Rectal smooth muscle tissue (tissue), 1 donor: ENCODE data around the gene NAE1.
"Not testable (repeated sequence)": the region's sequence is repeated elsewhere in the genome, so short reads cannot be mapped to it uniquely, and the experiment has no call there.

Experiments used
- H3K27ac ChIP-seq: one replicate; pipeline ENCODE4 v1.7.0; 2013; ENCODE audit warnings: low read depth, low read length, inconsistent platforms
- H3K27me3 ChIP-seq: one replicate; pipeline ENCODE4 v1.7.0; 2013; ENCODE audit warnings: low read length; ENCODE audit not compliant: control insufficient read depth, insufficient read depth
- H3K36me3 ChIP-seq: one replicate; pipeline ENCODE4 v1.7.0; 2013; ENCODE audit warnings: low read length; ENCODE audit not compliant: control insufficient read depth, insufficient read depth
- H3K4me1 ChIP-seq: one replicate; pipeline ENCODE4 v1.7.0; 2013; ENCODE audit warnings: low read length; ENCODE audit not compliant: control insufficient read depth, insufficient read depth
- H3K4me3 ChIP-seq: one replicate; pipeline ENCODE4 v1.7.0; 2013; ENCODE audit warnings: low read length
- H3K9ac ChIP-seq: one replicate; pipeline ENCODE4 v1.7.0; 2013; ENCODE audit warnings: low read length

The NAE1 gene

GRCh38 chr16:66832190-66832589 is 1.4 kb upstream of the NAE1 start:
- Histone ChIP-seq H3K4me1 (peaks cover 10% of the 10 kb centered on the region), H3K4me3 (no peak overlapping the region), H3K9ac (no peak overlapping the region), H3K27me3 (no peaks in the 10 kb centered on the region), H3K27ac (no peak overlapping the region), H3K36me3 (no peaks in the 10 kb centered on the region)

GRCh38 chr16:66824006-66824405 is 6.8 kb downstream of the NAE1 start:
- Histone ChIP-seq H3K27ac (no peak overlapping the region), H3K4me1 (no peaks in the 10 kb centered on the region), H3K9ac (no peak overlapping the region), H3K4me3 (no peak overlapping the region), H3K27me3 (no peaks in the 10 kb centered on the region), H3K36me3 (peaks cover 9% of the 10 kb centered on the region)

DNA sequence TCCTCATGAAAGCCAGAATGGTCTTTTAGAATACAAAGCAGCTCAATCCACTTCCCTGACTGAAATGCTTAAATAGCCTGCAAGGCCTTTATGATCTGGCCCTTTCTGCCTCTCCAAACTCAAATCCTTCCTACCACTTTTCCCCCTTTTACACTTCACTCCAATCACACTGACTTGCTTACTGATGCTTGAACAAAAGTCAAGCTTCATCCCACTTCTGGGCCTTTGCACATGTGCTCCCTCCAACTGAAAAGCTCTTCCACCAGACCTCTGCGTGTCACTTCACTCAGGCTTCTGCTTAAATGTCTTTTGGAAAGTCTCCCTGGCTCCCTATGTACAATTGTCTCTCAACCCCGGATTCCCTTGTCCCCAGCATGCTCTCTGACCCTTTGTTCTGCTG is 16.0 kb downstream of the NAE1 start:
- H3K9ac ChIP-seq, result no peak overlapping the region
- H3K4me1 ChIP-seq, result no peaks in the 10 kb centered on the region
- H3K36me3 ChIP-seq, result peaks cover 18% of the 10 kb centered on the region
- no peak overlapping the region for H3K4me3 ChIP-seq
- no peak overlapping the region for H3K27ac ChIP-seq
- no peaks in the 10 kb centered on the region for H3K27me3 ChIP-seq

- Histone ChIP-seq H3K4me1 (no peaks in the 10 kb centered on the region), H3K4me3 (no peak overlapping the region), H3K9ac (no peak overlapping the region), H3K36me3 (peaks cover 10% of the 10 kb centered on the region), H3K27ac (no peak overlapping the region), H3K27me3 (no peaks in the 10 kb centered on the region)
These were observed 19.7 kb downstream of the NAE1 start for GRCh38 chr16:66811043-66811442.

DNA sequence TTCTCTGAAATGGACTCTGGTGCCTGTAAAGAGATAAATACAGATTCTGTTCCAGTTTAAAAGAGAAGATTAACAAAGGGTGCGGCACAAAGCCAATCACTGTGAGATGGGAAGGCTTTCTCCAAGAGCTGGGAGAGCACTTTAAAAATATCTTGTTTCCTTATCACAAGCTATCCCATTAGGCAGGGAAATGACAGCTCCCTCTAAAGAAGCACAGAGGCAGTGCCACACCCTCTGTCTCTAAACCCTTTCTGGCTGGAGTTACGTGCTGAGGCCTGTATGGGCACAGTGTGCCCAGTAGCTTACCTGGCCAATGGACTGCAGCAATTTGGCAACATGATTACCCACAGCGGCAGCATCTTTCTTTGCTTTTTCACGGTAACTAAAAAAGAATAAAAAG is 20.4 kb downstream of the NAE1 start:
- no peaks in the 10 kb centered on the region for H3K27me3 ChIP-seq
- H3K9ac ChIP-seq, result no peak overlapping the region
- H3K4me1 ChIP-seq, result no peaks in the 10 kb centered on the region
- peaks cover 12% of the 10 kb centered on the region for H3K36me3 ChIP-seq
- no peak overlapping the region for H3K4me3 ChIP-seq
- H3K27ac ChIP-seq, result no peak overlapping the region

DNA sequence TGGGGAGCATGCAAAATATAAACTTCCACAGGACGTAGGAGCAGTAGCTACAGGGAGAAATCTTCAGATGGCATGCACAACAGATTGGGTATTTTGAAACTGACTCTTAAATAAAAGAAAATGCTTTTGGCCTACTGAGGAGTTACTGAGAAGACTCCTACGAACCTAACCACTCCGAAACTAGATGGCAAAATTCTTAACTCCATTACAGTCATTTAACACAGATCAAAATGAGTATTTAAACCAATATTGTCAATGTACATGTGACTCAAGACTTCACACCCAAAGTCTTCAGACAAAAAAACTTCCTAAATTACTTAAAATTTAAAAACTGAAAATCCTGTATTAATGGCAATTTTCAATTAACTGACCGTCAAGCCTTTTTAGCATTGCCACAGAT is 21.0 kb downstream of the NAE1 start:
- Histone ChIP-seq H3K27ac (no peak overlapping the region), H3K4me3 (no peak overlapping the region), H3K4me1 (no peaks in the 10 kb centered on the region), H3K36me3 (peaks cover 16% of the 10 kb centered on the region), H3K9ac (no peak overlapping the region), H3K27me3 (no peaks in the 10 kb centered on the region)

DNA sequence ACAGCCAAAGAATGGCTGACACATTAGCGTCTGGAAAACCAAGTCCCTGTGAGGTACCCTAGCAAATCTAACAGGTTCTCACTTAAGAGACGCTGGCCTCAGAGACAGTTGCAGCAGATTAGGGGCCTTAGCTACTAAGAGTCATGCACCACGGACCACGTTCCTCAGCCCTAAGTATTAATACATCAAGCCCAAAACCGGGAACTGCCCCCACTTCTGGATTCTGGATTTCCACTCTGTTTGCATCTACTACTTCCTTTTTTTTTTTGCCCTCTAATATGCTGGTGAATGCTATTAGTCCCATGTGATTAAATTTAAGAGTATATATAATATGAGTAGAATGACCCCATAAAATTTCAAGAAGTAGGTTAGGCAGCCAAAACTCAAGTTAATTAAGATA is 28.6 kb downstream of the NAE1 start:
- Histone ChIP-seq H3K4me1 (no peaks in the 10 kb centered on the region), H3K4me3 (no peak overlapping the region), H3K9ac (no peak overlapping the region), H3K36me3 (peaks cover 15% of the 10 kb centered on the region), H3K27me3 (no peaks in the 10 kb centered on the region), H3K27ac (no peak overlapping the region)

DNA sequence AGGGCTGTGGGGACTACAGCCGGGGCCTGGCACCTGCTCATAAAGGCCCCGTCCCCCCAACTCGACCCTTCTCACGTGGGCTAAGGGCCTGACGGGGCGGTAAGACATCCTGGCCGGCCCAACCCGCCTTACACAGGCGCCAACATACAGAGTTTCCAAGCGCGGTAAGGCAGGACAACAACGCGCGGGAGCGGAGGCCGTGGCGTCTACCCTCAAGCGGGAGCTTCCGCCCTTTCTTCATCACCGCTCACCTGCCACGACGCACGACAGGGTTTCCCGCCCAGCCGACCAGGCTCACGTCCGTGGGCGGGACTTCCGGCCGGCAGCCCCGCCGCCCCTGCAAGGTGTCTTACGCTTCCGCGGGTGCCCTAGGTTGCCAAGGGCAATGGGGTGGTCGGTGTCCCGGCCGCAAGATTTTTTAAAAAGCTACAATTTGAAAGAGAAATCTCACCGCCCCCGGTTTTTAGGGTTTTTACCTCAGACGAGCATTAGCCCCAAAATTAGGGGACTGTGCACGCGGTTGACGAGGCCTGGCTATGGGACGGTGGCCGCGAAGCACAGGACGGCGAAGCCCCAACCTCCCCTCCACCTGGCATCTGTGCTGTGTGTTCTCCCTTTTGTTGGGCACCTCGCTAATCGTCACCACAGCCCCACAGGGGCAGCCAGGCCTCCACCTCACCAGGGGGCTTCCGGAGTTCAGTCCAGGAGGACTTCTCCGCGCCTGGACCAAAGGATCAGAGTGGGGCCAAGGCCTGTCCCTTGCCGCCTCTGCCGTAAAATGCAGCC is 29.3 kb downstream of the NAE1 start, which contains the start of gene TERB1:
Gene TERB1 (minus strand): TSS at position 265 of the 786 bp plus-strand sequence. CDS start 4,786 bp downstream, outside the sequence.
- H3K27me3 ChIP-seq, result no peaks in the 10 kb centered on the region
- H3K27ac ChIP-seq, result no peak within 1 kb of the TSS
- H3K4me3 ChIP-seq, result no peak within 1 kb of the TSS
- no peak within 1 kb of the TSS for H3K9ac ChIP-seq
- H3K36me3 ChIP-seq, result peaks cover 15% of the 10 kb centered on the region
- H3K4me1 ChIP-seq, result no peaks in the 10 kb centered on the region

DNA sequence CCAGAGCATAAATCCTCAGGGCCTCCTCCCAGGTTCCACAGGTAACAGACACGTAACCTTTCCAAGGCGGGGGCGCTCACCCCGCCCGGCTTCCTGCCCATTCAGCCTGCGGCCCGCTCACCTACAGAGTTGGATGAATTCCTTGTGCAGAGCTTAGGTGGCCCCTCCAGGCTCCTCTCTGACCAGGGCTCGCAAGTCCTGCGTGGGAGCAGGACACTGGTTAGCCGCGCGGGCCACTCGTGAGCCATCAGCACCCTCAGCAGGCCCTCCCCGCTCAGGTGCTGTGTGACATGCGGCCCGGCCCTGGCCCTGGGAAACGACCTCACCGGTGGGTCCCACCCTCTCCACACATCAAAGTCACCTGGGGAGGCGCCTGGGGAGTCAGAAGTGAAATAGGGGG is 29.9 kb downstream of the NAE1 start:
- no peaks in the 10 kb centered on the region for H3K4me1 ChIP-seq
- no peak overlapping the region for H3K4me3 ChIP-seq
- peaks cover 15% of the 10 kb centered on the region for H3K36me3 ChIP-seq
- no peak overlapping the region for H3K9ac ChIP-seq
- no peaks in the 10 kb centered on the region for H3K27me3 ChIP-seq
- H3K27ac ChIP-seq, result no peak overlapping the region

GRCh38 chr16:66798161-66798560 is 32.6 kb downstream of the NAE1 start:
- H3K27ac ChIP-seq, result no peak overlapping the region
- peaks cover 5% of the 10 kb centered on the region for H3K36me3 ChIP-seq
- no peak overlapping the region for H3K4me3 ChIP-seq
- no peaks in the 10 kb centered on the region for H3K4me1 ChIP-seq
- H3K27me3 ChIP-seq, result no peaks in the 10 kb centered on the region
- H3K9ac ChIP-seq, result no peak overlapping the region

- not testable (repeated sequence) for H3K27me3 ChIP-seq, H3K4me1 ChIP-seq, H3K27ac ChIP-seq, H3K36me3 ChIP-seq, H3K9ac ChIP-seq, H3K4me3 ChIP-seq
These were observed 36.8 kb downstream of the NAE1 start for GRCh38 chr16:66793984-66794383.

GRCh38 chr16:66790130-66790733 is 40.5 kb downstream of the NAE1 start:
- no peaks in the 10 kb centered on the region for H3K27me3 ChIP-seq
- H3K9ac ChIP-seq, result no peak overlapping the region
- no peaks in the 10 kb centered on the region for H3K4me1 ChIP-seq
- H3K4me3 ChIP-seq, result no peak overlapping the region
- no peaks in the 10 kb centered on the region for H3K36me3 ChIP-seq
- H3K27ac ChIP-seq, result no peak overlapping the region

DNA sequence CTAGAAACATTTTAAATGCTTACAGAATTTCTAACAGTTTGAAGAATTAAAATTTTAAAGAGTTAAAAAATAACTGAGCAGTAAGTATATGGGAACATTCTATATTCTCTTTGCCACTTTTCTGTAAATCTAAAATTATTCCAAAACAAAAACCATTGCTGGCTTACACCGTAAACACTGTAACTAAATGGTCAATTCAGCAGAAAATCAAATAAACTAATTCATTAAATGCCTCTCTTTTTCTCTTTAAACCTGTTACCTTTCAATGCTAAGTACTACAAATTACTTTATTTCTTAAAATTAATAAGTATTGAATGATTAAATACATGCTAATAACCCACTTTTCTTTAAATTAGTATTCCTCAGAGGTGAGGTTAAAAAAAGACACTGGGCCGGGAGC is 43.3 kb downstream of the NAE1 start:
- no peak overlapping the region for H3K4me3 ChIP-seq
- no peak overlapping the region for H3K9ac ChIP-seq
- H3K27ac ChIP-seq, result no peak overlapping the region
- no peaks in the 10 kb centered on the region for H3K4me1 ChIP-seq
- H3K27me3 ChIP-seq, result no peaks in the 10 kb centered on the region
- no peaks in the 10 kb centered on the region for H3K36me3 ChIP-seq
